Muscle of leg (tissue), 16 donors: ENCODE measurements around the gene FARP1. TPM values are rescaled to one million over a fixed set of nuclear protein-coding genes. Genes with fewer than 3 reads are reported as not detected.

Source experiments
- DNase-seq: peaks from one replicate; pipeline ENCODE4 v3.0.0; 2013
- H3K27ac ChIP-seq: one replicate; pipeline ENCODE4 v1.5.1; 2013; ENCODE audit warnings: mild to moderate bottlenecking, low read length, control low read depth
- H3K27me3 ChIP-seq: one replicate; pipeline ENCODE4 v1.6.1; 2013; ENCODE audit warnings: low read length; ENCODE audit not compliant: control insufficient read depth, insufficient read depth
- H3K36me3 ChIP-seq: one replicate; pipeline ENCODE4 v1.6.1; 2013; ENCODE audit warnings: low read length; ENCODE audit not compliant: control insufficient read depth, insufficient read depth
- H3K4me1 ChIP-seq: one replicate; pipeline ENCODE4 v1.6.1; 2013; ENCODE audit warnings: low read length; ENCODE audit not compliant: control insufficient read depth, insufficient read depth
- H3K4me3 ChIP-seq: one replicate; pipeline ENCODE4 v1.5.1; 2013; ENCODE audit warnings: low read length, control low read depth
- H3K9me3 ChIP-seq: replicated peaks from 2 replicates; pipeline ENCODE4 v1.6.1; 2013; ENCODE audit warnings: low read depth, low read length; ENCODE audit not compliant: control insufficient read depth
- WGBS: methylation state at CpG from one replicate; pipeline ENCODE4 v1.1.5; 2013; ENCODE audit warnings: missing lambda C conversion rate; ENCODE audit not compliant: insufficient coverage; 5-methylcytosine and 5-hydroxymethylcytosine counted together
- long read RNA-seq, 11 donors: transcript quantifications; one replicate each; lab custom pipeline, GENCODE V29; 2026
- polyA plus RNA-seq, 8 donors: library from polyadenylated mRNA; unstranded; fragments of 120-200 nt; gene quantifications; one replicate each; pipeline versions ENCODE4 v1.2.1 to v1.2.3, GENCODE V29; 2013; ENCODE audit warnings: inconsistent platforms in 1 of 8, low replicate concordance in 1 of 8; ENCODE audit not compliant: insufficient read length in 8 of 8, insufficient read depth in 1 of 8
- total RNA-seq: library from RNA; stranded (reverse); fragments of 120-200 nt; gene quantifications from one replicate; pipeline ENCODE4 v1.2.4, GENCODE V29; 2013

FARP1 gene
- total RNA-seq (37.8 TPM), polyA plus RNA-seq (10 to 100 TPM; 54.5 to 90.7 (median 75.2) TPM)
- long read RNA-seq, donor 1 = 0 reads
- long read RNA-seq, donor 2 = 0 reads
- long read RNA-seq, donor 3, full-length matches to known transcripts = 12 of 18 reads
- long read RNA-seq, donor 3, partial matches to known transcripts = 6 of 18 reads
- long read RNA-seq, donor 3, other reads (novel, unspliced or antisense) = 0 of 18 reads
- long read RNA-seq, donor 4, full-length matches to known transcripts = 3 of 9 reads
- long read RNA-seq, donor 4, partial matches to known transcripts = 6 of 9 reads
- long read RNA-seq, donor 4, other reads (novel, unspliced or antisense) = 0 of 9 reads
- long read RNA-seq, donor 5, full-length matches to known transcripts = 15 of 94 reads
- long read RNA-seq, donor 5, partial matches to known transcripts = 50 of 94 reads
- long read RNA-seq, donor 5, other reads (novel, unspliced or antisense) = 29 of 94 reads
- long read RNA-seq, donor 6, full-length matches to known transcripts = 8 of 24 reads
- long read RNA-seq, donor 6, partial matches to known transcripts = 16 of 24 reads
- long read RNA-seq, donor 6, other reads (novel, unspliced or antisense) = 0 of 24 reads
- long read RNA-seq, donor 7, full-length matches to known transcripts = 9 of 22 reads
- long read RNA-seq, donor 7, partial matches to known transcripts = 13 of 22 reads
- long read RNA-seq, donor 7, other reads (novel, unspliced or antisense) = 0 of 22 reads
- long read RNA-seq, donor 8, full-length matches to known transcripts = 3 of 9 reads
- long read RNA-seq, donor 8, partial matches to known transcripts = 6 of 9 reads
- long read RNA-seq, donor 8, other reads (novel, unspliced or antisense) = 0 of 9 reads
- long read RNA-seq, donor 9, full-length matches to known transcripts = 6 of 6 reads
- long read RNA-seq, donor 9, partial matches to known transcripts = 0 of 6 reads
- long read RNA-seq, donor 9, other reads (novel, unspliced or antisense) = 0 of 6 reads
- long read RNA-seq, donor 10, full-length matches to known transcripts = 4 of 52 reads
- long read RNA-seq, donor 10, partial matches to known transcripts = 34 of 52 reads
- long read RNA-seq, donor 10, other reads (novel, unspliced or antisense) = 14 of 52 reads
- long read RNA-seq, donor 11, full-length matches to known transcripts = 5 of 11 reads
- long read RNA-seq, donor 11, partial matches to known transcripts = 6 of 11 reads
- long read RNA-seq, donor 11, other reads (novel, unspliced or antisense) = 0 of 11 reads

- Histone ChIP-seq H3K4me1 (peaks cover 18% of the 10 kb centered on the region), H3K9me3 (no peaks in the 10 kb centered on the region), H3K36me3 (no peaks in the 10 kb centered on the region), H3K4me3 (peak within 1 kb of the TSS; percentile 63), H3K27me3 (peaks cover 10% of the 10 kb centered on the region), H3K27ac (peak within 1 kb of the TSS; percentile 58)
- peak; percentile 91 for DNase-seq
- under 1% methylated on average over 94 of the region's 98 CpGs for WGBS
These were observed at the start of gene FARP1 for GRCh38 chr13:98142380-98143156. TSS of gene FARP1 (plus strand) at chr13:98143094. CDS start at chr13:98213243, 70,149 bp downstream.

GRCh38 chr13:98094678-98095266 is 48.1 kb upstream of the FARP1 start:
- Histone ChIP-seq H3K4me1 (no peaks in the 10 kb centered on the region), H3K4me3 (no peak overlapping the region), H3K36me3 (no peaks in the 10 kb centered on the region), H3K27me3 (peaks cover 2% of the 10 kb centered on the region), H3K9me3 (peaks cover 5% of the 10 kb centered on the region), H3K27ac (no peak overlapping the region)
- WGBS = 75% methylated on average over 4 of the region's 6 CpGs
- no peak for DNase-seq

- no peak for DNase-seq
- H3K9me3 ChIP-seq = no peaks in the 10 kb centered on the region
- no peak overlapping the region for H3K4me3 ChIP-seq
- H3K27me3 ChIP-seq = peaks cover 2% of the 10 kb centered on the region
- no peaks in the 10 kb centered on the region for H3K4me1 ChIP-seq
- H3K27ac ChIP-seq = no peak overlapping the region
- WGBS = 48% methylated on average over 4 of the region's 5 CpGs
- no peaks in the 10 kb centered on the region for H3K36me3 ChIP-seq
These were observed 46.8 kb upstream of the FARP1 start for GRCh38 chr13:98096059-98096458.

- DNase-seq = peak; percentile 3
- no peaks in the 10 kb centered on the region for H3K36me3 ChIP-seq
- no peak overlapping the region for H3K27ac ChIP-seq
- peaks cover 2% of the 10 kb centered on the region for H3K27me3 ChIP-seq
- no peak overlapping the region for H3K4me3 ChIP-seq
- H3K4me1 ChIP-seq = no peaks in the 10 kb centered on the region
- WGBS = 40% methylated on average over 1 of the region's 5 CpGs
- H3K9me3 ChIP-seq = no peaks in the 10 kb centered on the region
These were observed 45.1 kb upstream of the FARP1 start for GRCh38 chr13:98097749-98098148.

GRCh38 chr13:98098516-98098915 is 44.4 kb upstream of the FARP1 start:
- H3K4me3 ChIP-seq = no peak overlapping the region
- H3K9me3 ChIP-seq = no peaks in the 10 kb centered on the region
- H3K4me1 ChIP-seq = no peaks in the 10 kb centered on the region
- peak; percentile 66 for DNase-seq
- peaks cover 2% of the 10 kb centered on the region for H3K27me3 ChIP-seq
- no peak overlapping the region for H3K27ac ChIP-seq
- WGBS = no CpG with 5 or more reads among the region's 7 CpGs
- no peaks in the 10 kb centered on the region for H3K36me3 ChIP-seq

GRCh38 chr13:98099627-98100026 is 43.3 kb upstream of the FARP1 start:
- WGBS = 100% methylated on average over 3 of the region's 4 CpGs
- Histone ChIP-seq H3K36me3 (no peaks in the 10 kb centered on the region), H3K4me3 (no peak overlapping the region), H3K9me3 (no peaks in the 10 kb centered on the region), H3K27ac (no peak overlapping the region), H3K4me1 (no peaks in the 10 kb centered on the region), H3K27me3 (peaks cover 2% of the 10 kb centered on the region)
- DNase-seq = no peak

- H3K4me1 ChIP-seq = no peaks in the 10 kb centered on the region
- H3K27me3 ChIP-seq = peaks cover 2% of the 10 kb centered on the region
- H3K36me3 ChIP-seq = no peaks in the 10 kb centered on the region
- no peak overlapping the region for H3K27ac ChIP-seq
- H3K4me3 ChIP-seq = no peak overlapping the region
- H3K9me3 ChIP-seq = no peaks in the 10 kb centered on the region
- no peak for DNase-seq
- 81% methylated on average over 6 of the region's 10 CpGs for WGBS
These were observed 42.4 kb upstream of the FARP1 start for GRCh38 chr13:98100481-98100880.

- H3K27ac ChIP-seq = no peak overlapping the region
- H3K36me3 ChIP-seq = no peaks in the 10 kb centered on the region
- H3K27me3 ChIP-seq = no peaks in the 10 kb centered on the region
- H3K9me3 ChIP-seq = no peaks in the 10 kb centered on the region
- no CpG with 5 or more reads among the region's 2 CpGs for WGBS
- peaks cover 3% of the 10 kb centered on the region for H3K4me1 ChIP-seq
- no peak for DNase-seq
- H3K4me3 ChIP-seq = no peak overlapping the region
These were observed 39.4 kb upstream of the FARP1 start for GRCh38 chr13:98103531-98103930.
